AML-193 (cell line): Measurements from ENCODE around the gene ELF5.
A peak's percentile ranks its signal among the peaks of the same experiment; 100 is the strongest.

Source experiments
- DNase-seq, 2 experiments: peaks; one replicate each; lab custom pipeline; 2025; lab: John Stamatoyannopoulos, UW

Gene ELF5

DNA sequence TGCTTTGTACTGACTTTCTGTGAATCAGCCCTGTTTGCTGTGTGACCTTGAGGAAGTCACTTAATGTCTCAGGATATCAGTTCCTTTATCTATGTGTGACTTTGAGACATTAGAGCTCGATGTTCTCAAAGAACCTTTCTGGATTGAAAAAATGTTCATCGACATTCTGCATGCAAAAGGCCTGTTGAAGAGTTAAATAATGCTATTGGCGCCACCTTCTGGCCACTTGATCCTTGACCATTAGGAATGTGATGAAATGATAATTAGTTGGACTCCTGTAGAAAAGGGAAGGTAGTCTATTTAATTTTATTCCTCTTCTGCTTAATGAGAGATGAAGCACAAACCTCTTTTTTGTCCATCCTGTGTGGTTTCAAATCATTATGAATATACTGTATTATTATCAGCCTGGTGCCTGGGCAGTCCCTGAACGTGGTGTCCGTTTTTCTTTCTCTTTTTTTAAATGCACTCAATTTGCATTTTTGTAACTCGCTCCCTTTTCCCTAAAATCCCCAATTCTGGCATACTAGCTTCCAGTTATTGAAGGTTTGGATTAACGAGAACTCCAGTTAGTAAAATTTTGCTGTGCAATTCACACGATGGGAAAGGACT is 20.7 kb downstream of the ELF5 start:
- peak; percentile 79 to 84 for DNase-seq

DNA sequence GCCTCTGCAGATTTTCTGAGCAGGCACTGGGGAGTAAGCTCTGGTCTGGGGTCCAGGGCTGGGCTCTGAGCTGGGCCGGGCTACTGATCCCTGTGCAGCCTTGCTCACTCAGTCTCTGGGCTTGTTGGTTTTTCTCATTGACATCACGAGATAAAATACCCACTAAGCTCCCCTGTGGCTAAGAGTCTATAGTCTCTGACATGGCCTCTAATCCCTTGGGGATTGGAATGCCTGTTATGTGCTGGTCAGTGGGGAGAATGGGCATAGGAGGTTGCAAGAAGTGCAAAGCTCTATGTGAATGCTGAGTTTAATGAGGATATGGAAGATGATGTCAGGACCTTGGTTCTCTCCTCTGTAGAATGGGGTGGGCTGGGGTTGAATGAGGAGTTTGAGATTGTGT is 23.3 kb downstream of the ELF5 start:
- no peak for DNase-seq

DNA sequence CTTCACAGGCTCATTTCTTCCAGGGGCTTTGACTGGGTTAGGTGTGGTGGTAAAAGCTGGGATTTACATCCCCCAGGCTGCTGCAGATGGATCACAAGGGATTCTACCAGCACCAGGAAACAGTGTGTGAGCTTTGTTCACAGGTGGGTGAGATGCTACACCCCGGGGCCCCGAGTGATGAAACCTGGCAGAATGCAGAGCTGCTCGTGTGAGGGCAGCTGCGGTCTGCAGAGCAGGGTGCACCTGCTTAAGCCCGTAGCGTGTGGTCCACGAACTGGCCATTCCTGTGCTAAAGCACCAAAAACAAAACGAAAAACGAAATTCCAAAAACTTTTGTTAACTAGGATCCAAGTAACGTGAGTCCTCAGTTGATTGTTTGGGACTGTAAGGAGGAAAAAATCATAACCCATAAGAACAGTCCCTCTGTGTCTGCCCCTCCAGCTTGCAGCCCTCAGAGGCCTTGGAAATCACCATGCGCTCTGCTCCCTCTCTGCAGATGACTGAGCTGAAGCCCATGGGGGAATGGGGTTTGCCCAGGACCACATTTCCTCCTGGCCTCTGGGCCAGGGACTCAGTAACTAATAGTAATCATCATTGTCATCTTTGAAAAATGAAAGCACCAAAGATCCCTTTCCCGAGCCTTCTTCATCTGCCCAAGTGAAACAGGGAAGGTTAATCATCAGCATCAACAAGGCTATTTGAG is 24.6 kb downstream of the ELF5 start:
- DNase-seq, result no peak

DNA sequence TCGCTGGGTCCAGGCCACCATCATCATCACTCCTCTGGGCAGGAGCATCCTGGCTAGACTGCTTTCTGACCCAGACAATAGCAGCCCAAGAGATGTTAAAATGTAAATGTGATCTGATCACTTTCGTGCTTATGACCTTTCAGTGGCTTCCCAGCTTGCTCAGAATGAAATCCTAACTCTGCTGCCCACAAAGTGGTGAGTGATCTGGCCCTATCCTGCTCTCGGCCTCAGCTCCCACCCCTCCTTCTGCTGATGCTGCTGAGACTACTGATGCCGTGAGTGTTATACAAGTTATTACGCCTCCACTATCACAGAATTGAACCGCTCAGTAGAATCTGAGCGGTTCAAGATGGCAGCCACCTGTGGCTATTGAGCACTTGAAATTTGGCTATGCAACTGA is 26.2 kb downstream of the ELF5 start:
- no peak for DNase-seq

DNA sequence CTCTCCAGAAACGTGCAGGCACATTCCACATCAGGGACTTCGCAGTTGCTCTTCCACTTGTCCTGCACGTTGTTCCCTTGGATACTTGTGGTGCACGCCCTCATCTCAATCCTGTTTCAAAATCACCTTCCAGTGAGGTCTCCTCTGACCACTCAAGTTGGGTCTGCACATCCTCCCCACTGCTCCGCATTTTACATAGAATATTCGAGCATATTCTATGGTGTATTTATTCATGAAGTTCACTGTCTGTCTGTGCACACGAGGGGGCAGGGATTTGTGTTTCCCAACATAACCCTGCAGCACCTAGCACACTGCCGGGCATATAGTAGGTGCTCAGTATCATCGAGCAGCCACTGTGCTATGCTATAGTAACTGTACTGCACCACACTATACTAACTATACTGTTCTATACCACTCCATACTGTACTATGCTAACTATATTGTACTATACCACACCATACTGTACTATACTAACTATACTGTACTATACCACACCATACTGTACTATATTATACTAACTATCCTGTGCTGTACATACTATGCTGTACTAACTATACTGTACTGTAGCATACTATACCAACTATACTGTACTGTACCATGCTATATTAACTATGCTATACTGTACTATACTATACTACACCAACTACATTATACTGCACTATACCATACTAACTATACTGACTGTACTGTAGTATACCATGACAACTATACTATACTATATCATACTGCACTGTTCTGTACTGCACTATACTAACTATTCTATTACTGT is 30.3 kb downstream of the ELF5 start:
- no peak for DNase-seq

DNA sequence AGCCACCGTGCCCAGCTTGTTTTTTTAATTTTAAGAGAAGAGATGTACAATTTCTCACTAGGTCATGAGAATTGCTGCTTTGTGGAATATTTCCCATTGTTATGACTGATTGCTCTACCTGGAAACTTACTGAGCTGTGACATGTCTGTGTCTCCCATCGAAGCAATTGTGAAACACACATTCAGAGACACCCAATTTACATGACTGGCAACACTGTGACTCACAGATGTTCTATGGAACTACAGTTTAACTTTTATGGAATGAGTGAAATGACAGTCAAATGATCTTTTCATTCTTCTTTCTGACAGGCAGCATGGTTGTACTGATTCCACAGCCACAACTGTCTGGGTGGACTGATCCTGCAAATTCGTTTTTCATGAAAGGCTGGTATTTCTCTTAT is 32.3 kb downstream of the ELF5 start:
- DNase-seq, result no peak

DNA sequence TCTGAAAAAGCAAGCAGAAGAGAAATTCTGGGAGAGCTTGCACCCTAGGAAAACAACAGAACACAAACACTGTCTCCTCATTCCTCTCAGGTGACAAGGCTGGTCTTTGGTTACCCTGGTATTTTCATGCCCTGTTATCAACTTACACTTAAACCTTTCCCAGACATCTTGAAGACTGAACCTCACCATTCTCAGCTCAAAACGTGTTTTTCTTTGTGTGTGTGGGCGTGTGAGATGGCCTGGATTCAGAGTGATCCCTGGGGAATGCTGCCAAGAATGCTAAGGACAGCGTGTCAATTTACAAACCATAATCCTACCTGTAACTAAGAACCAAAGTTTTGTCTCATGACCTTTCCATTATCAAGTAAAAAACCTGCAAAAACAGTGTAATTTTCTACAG is 33.3 kb downstream of the ELF5 start:
- no peak for DNase-seq

DNA sequence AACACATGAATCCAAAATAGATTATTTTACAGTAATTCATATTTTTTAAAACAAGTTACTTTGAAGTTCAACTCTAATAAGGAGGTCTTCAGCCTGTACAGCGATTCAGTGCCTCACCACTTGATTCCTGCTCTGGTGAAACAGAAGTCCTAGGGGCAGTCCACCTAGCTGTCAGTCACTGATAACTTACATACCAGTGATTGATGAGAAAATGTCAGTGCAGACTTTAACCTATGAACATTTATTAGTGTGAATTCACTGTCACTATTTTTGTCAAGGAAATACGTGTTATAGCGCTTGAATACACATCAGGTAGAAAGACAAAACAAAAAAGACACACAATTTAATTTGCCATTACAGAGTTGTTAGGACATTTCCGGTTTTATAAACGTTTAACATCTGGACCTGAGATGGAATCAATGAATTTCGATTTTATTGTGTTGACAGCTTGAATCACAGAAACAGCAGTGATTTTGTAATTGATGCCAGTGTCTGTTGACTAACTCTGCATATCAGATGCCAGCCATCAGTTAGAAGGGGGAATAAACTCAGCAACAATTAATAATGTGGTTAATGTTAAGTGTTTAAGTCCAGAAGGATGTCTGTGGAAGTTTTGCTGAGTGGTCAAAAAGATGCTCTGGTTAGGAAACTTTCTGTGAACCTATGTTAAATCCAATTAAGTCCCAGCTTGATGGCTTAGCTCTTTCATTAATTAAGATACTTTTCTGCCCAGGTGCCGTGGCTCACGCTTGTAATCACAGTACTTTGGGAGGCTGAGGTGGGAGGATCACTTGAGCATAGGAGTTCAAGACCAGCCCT is 34.5 kb downstream of the ELF5 start:
- no peak for DNase-seq

DNA sequence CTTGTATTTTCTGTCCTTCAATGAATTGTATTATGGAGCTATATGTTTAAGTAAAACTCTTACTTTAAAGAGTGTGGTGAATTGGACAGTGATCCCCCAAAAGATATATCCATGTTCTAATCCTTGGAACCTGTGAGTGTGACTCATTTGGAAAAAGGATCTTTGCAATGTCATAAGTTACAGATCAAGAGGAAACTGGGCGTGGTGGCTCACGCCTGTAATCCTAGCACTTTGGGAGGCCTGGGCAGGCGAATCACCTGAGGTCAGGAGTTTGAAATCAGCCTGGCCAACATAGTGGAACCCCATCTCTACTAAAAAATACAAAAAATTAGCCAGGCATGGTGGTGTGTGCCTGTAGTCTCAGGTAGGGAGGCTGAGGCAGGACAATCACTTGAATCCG is 36.7 kb downstream of the ELF5 start:
- no peak for DNase-seq

DNA sequence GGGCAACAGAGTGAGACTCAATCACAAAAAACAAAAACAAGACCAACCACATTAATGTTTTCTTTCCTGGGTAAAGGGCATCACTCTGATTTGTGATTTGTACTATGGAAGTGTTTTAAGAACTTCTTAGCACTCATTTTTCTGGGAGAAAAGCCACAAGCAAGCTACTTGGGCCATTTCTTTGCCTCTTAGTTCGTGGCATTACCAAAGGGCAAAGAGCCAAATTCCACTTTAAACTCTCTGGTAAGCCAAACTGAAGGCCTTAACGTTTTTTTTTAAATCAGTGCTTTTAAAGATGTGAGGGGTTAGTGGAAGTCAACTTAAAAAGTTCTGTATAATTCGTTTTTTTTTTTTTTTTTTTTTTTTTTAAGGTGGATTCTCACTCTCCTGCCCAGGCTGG is 37.9 kb downstream of the ELF5 start:
- DNase-seq, result no peak

DNA sequence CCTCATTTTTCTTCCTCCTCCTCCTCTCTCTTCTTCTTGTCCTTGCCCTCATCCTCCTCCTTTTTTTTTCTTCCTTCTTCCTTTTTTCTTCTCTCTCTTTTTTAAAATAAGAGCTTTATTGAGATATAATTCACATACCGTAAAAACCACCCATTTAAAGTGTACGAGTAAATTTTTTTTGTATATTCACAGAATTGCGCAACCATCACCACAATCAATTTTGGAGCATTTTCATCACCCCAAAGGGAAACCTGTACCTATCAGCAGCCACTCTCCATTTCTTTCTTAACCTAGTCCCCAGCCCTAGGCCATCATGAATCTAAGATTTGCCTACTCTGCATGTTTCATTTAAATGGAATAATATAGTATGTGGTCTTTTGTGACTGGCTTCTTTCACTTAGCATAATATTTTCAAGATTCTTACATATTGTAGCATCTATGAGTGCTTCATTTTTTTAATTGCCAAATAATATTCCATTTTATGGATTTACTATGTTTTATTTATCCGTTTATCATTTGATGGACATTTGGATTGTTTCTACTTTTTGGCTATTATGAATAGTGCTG is 39.9 kb downstream of the ELF5 start:
- no peak for DNase-seq

DNA sequence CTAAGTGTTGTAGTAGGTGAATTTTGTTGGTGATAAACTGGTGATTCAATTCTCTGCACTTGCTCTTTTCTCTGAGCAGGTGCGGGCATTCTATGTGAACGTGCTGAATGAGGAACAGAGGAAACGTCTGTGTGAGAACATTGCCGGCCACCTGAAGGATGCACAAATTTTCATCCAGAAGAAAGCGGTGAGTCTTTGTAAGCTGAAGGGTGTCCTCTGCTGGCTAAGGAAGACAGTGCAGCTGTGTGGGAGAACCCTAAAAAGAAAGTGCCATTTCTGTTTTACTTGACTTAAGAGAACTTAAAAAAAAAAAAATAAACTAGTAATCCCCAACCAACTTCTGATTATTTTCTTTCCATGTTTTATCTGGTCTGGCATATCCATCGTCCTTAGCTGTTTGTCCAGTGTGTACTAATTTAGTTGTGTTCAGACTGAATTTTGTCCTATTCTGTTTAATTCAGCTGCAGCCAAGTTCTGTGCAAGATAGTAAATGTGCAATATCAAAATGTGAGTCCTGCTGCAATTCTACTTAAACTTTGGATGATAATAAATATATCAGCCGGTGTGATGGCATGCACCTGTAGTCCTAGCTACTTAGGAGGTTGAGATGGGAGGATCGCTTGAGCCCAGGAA is 45.3 kb downstream of the ELF5 start:
- DNase-seq, result peak; percentile 54 to 61

DNA sequence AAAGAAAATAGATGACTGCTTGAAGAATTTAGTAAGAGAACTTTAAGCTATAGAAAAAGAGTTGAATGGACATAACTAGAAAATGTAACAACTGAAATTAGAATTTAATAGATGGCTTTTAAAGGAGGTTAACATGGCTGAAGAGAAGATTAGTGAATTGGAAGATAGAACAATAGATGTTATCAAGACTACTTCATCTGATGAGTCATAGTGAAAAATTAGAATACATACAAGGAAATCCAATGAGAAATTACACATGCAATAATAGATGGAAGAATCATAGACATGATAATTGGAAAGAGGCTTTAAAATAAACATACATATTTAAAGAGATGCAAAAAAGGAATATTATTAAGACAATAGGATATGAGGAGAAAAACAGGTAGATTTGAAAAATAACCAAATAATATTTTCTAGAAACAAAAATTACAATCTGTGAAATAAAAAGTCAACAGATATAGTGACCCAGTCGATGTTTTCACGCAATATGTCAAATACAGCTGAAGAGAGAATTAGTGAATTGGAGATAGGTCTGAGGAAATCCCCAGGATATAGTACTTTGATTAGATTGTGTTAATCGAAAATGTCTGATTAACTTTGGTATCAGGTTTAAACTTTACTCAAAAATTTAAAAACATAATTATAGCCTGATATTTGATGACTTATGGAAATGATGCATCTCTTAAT is 46.6 kb downstream of the ELF5 start:
- DNase-seq, result peak in 1 of 2 experiments; percentile 7

DNA sequence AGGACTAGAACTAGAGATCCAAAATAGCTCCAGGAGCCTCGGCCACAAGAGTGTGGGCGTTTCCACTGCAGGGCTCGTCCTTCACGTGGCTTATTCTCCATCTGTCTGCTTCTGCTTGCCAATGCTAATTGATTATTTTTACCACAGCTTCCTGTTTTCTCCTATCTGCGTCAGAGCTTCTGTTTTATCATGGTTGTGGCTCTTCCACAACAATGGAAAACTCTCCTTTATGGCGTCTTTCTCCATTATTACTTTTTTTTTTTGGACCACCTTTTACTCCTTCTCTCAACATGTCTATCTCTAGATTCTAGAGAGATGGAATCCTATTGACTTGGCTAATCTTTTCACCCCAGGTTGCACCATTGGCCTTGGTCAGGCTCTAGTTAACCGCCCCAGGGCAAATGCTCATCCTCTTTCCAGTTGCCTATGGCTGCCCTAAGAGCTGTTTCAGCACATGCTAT is 49.0 kb downstream of the ELF5 start:
- no peak for DNase-seq

DNA sequence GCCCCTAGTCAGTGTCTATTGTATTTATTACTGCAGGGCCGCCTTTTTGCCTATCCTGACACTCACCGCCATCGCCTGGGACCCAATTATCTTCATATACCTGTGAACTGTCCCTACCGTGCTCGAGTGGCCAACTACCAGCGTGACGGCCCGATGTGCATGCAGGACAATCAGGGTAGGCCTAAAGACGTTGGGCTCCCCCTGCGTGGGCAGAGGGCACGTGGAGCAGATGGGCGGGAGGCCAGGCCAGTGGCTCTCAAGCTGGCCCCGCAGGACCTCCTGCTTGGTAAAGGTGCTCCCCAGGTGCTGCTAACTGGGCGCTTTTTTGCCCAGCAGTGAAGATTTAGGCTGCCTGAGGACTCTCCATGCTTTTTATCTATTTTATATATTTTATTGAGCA is 52.4 kb downstream of the ELF5 start:
- no peak for DNase-seq

DNA sequence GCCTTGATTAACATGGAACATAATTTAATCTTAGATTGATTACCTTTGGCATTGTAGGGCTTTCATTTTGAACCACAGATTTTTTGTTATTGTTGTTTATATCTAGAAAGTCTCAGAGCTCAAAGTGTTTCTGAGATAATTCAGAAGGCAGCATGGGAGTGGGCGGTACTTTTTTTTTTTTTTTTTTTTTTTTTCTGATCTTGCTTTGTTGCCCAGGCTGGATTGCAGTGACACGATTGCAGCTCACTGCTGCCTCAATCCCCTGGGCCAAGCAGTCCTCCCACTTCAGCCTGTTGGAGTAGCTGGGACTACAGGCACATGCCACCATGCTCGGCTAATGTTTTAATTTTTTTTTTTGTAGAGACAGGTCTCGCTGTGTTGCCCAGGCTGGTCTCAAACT is 53.3 kb downstream of the ELF5 start:
- DNase-seq, result no peak

DNA sequence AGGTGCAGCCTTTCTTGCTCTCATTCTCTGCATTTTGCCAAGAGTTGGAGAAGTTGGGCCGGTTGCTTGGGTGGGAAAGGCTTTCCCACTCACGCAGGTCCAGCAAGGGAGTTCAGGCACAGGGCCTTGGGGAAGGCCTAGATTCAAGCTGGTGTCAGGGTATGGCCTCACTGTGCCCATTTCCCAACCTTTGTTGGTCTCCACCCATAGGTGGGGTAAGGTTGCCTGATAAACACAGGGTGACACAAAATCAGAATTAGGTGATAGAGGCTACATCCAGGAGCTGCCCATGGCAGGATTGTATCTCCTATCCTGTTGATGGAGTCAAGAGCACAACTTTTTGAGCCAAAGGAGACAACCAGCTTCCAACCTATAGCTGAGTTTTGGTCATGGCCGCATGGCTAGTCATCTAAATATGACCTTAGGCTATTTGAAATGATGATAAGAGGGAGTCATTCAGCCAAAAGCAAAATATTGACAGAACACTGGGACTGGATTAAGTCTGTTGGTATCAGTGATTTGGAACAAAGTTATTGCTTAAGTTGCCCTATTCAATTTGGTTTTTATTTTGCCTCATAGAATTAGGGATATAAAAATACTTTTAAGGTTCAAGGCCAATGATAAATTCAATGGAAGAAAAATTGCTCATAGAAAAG is 54.0 kb downstream of the ELF5 start:
- no peak for DNase-seq

DNA sequence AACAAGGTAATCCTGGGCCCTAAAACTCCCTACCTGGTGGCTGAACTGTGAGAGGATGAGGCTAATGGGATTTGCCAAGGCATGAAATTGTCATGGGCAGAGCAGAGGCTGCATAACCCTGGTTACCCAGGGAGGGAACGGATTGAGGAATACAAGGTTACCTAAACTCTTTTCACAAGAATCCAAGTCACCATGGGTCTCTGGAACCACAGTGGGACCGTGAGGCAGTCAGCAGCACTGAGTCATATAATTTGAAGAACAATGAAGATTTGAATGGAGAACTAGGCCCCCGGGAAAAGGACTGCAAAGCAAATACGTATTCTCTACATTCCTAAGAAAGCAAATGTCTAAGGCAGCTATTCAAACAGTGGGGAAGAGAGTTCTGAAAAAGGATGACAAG is 55.1 kb downstream of the ELF5 start:
- DNase-seq, result no peak

DNA sequence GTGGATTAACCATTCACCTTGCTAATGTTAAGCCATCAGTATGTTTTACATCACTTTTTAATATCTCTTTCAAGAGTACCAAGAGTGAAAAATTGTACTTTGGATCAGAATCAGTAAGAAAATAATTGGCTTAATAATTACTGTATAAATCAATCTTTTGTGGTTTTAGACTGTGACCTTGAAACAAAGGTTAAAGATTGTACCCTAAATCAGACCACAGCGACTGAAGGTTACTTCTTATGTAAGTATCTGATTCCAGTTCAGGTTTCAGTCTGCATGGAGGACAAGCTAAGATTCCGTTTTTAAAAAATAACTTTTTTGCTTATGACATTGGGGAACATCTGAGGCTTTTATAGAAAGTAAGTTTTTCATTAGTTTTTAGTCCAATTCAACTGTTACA is 56.0 kb downstream of the ELF5 start:
- DNase-seq, result no peak

DNA sequence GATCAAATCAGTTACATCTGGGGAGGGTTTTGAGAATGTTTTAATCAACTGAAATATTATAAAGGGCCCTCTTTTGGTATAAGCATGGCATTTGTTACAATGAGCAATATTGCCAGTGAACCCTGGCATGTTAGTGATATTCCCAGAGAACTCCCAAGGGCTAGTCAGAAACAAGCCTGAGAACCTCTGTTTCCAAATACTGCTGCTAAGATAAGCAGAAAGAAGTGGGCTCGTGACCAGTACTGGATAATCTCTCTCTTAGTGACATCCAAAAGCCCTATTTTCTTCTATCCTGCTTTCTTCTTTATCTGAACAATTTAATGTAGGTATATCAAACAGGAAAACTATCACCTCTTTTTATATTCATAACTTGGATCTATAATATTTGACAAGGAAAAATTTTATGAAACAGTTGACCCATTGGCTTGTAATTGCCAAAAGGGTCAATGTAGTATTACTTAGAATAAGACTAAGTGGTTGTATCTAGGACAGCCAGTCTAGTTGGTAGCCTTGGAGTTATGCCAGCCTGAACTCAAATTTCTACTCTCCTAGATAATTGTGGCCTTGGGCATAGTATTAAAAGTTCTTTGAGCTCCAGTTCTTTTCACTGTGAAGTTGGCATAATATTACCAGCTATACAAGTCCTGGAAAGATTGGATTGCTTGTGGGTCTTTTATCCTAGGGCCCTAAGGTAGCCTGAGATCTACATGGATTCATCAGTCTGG is 59.1 kb downstream of the ELF5 start:
- no peak for DNase-seq
